Measurements from ENCODE around the gene CAPZA2.
"Not testable (repeated sequence)": the region's sequence is repeated elsewhere in the genome, so short reads cannot be mapped to it uniquely, and the experiment has no call there.

CAPZA2 gene

GRCh38 chr7:116922545-116922944, 60.2 kb downstream of the CAPZA2 start:
- no peak for DNase-seq

- DNase-seq, result no peak
Observed at GRCh38 chr7:116924741-116925140, 62.4 kb downstream of the CAPZA2 start.

- no peak for DNase-seq
Observed at GRCh38 chr7:116929021-116929420, 66.6 kb downstream of the CAPZA2 start.

- peak; percentile 54 for DNase-seq
Observed at GRCh38 chr7:116929914-116930913, 67.8 kb downstream of the CAPZA2 start.

GRCh38 chr7:116932566-116932965, 70.2 kb downstream of the CAPZA2 start:
- DNase-seq, result no peak

GRCh38 chr7:116933465-116933864, 71.1 kb downstream of the CAPZA2 start:
- no peak for DNase-seq

GRCh38 chr7:116934580-116934979, 72.2 kb downstream of the CAPZA2 start:
- no peak for DNase-seq

- not testable (repeated sequence) for DNase-seq
Observed at GRCh38 chr7:116936844-116937243, 74.5 kb downstream of the CAPZA2 start.

GRCh38 chr7:116938678-116939077, 76.3 kb downstream of the CAPZA2 start:
- DNase-seq, result no peak

- DNase-seq, result no peak
Observed at GRCh38 chr7:116940689-116941370, 78.4 kb downstream of the CAPZA2 start.

- no peak for DNase-seq
Observed at GRCh38 chr7:116942504-116942903, 80.1 kb downstream of the CAPZA2 start.

GRCh38 chr7:116948934-116949333, 86.5 kb downstream of the CAPZA2 start:
- DNase-seq, result no peak

GRCh38 chr7:116949941-116950801, 87.8 kb downstream of the CAPZA2 start:
- DNase-seq, result no peak

GRCh38 chr7:116950889-116951351, 88.5 kb downstream of the CAPZA2 start:
- DNase-seq, result no peak

GRCh38 chr7:116951366-116952292, 89.2 kb downstream of the CAPZA2 start:
- DNase-seq, result no peak

- no peak for DNase-seq
Observed at GRCh38 chr7:116952635-116953371, 90.4 kb downstream of the CAPZA2 start.

- no peak for DNase-seq
Observed at GRCh38 chr7:116953372-116953905, 91.1 kb downstream of the CAPZA2 start, which contains the start of gene ST7. Gene ST7, plus strand, starts transcription at chr7:116953501. Its CDS starts 40 bp downstream, at chr7:116953541.

GRCh38 chr7:116953906-116954838, 91.8 kb downstream of the CAPZA2 start:
- no peak for DNase-seq

GRCh38 chr7:116955340-116955739, 93.0 kb downstream of the CAPZA2 start:
- no peak for DNase-seq
